Vein endothelial cell (primary cell): ENCODE results near the gene PCGF3. TPM values are rescaled to one million over a fixed set of nuclear protein-coding genes. Genes with fewer than 3 reads are reported as not detected.

Experiments
- total RNA-seq: library from RNA; depleted of rRNA; stranded (reverse); fragments of >200 nt; gene quantifications from 2 replicates; pipeline ENCODE4 v1.2.3, GENCODE V29; 2012

The PCGF3 gene, protein sequence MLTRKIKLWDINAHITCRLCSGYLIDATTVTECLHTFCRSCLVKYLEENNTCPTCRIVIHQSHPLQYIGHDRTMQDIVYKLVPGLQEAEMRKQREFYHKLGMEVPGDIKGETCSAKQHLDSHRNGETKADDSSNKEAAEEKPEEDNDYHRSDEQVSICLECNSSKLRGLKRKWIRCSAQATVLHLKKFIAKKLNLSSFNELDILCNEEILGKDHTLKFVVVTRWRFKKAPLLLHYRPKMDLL
- 64.0 and 67.6 TPM in 2 replicates for total RNA-seq

DNA sequence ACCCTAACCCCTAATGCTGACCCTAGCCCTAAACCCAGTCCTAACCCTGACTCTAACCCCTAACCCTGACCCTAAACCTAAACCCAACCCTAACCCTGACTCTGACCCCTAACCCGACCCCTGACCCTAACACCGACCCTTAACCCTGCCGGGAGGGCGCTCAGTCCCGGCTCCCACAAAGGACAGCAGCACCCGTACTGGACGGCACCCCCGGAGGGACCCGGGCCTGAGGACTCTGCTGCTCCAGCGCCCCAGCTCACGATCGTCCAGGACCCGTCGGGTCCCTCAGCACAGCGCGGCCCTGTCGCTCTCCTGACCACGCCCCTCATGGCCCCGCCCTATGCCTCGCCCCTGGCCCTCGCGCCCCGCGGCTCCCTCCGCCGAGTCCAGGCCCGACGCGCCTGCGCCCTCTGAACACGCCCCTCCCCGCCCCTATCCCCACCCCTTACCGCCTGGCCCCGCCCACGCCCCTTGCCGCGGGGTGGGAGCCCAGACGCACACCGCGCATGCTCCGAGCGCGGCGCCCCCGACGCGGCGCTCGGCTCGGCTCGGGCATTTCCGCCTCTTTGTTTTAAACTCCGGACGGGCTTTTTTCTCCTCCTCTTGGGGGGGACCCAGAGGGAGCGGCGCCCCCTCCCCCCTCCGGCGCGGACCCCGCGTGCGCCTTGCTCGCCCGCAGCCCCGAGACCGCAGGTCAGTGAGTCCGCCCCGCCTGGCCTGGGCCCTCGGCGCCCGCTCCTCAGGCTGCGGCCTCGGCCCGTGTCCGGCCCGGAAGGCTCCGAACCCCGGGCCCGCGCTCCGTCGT is at the start of gene PCGF3:
Gene PCGF3, plus strand, starts transcription at position 555 of the 805 bp plus-strand sequence. CDS start 27,849 bp downstream, outside the sequence.

DNA sequence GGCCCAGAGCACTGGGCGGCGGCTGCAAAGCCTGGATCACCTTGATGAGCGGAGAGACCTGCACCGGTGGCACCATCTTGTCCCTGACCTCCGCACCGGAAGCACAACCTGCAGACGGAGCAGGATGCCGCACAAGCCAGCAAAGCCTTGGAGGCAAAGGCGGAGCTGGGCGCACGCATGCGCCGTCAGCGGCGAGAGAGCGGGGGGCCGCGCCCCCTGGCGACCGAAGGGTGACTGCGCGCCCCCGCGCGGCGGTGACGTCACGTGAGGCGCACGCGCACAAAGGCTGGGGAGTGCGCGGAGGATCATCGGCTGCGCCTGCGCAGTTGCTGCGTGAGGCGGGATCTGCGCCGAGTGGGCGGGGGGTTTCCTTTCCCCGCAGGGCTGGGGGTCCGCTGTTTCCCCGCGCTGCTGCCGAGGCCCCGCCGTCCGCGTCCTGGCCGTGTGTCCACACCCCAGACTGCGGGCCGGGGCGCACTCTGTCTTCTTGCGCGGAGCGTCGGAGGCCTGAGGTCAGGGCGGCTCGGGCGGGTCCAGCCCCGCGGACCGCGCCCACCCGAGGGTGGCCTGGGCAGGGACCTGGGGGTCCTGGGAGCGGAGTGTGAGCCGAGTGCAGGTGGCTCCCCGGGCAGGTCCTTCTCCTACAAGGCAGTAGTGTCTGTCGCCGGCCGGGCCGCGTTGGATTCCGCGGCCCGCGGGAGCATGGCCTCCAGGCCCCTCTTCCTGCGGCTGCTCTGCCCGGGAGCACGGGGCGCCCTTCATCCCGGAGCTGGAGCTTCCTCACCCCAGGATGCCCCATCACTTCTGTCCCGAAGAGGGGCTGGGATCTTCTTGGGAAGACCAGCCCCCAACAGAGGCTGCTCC is 31.2 kb upstream of the PCGF3 start, which contains the start of the genes ATP5ME and MYL5:
Gene ATP5ME, minus strand, starts transcription at position 105 of the 864 bp plus-strand sequence. Its CDS starts 29 bp downstream, at position 76.
Gene MYL5, plus strand, starts transcription at position 371 of the 864 bp plus-strand sequence. CDS start 3,485 bp downstream, outside the sequence.

DNA sequence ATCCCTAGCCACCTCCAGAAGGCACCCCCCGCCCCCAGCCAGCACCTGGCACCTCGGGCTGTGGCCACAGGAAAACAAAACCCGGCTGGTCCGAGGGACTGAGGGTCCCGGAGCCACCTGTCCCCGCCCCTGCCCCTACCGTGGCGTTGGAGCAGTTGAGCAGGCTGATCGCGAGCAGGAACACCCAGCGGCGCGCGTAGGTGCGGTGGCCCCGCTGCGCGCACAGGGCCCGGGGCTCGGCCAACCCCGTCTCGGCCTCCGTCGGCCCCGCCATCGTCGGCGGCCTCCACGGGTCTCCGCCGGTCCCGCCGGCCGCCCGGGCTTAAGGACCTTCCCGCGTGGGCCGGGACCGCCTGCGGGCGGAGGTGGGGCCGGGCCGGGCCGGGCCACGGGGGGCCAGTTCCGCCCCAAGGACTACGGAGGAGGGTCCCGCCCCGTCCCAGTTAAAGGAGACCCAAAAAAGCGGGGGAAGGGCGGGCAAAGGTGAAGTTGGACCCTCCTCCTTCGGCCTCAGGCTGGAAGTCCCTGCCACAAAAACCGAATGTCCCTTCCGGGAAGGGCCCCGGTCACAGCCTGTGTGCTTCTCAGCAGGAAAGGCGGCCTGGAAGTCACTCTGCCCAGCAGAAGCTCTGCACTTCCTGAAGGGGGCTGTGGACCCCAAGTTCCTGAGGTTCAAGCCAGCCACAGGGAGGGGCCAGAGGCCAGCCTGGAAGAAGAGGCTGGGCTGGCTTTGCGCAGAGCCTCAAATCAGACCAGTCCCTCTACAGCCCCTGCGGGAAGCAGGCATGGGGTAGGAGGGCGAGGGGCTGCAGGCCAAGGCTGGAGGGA is 16.6 kb upstream of the PCGF3 start, which contains the start of gene SLC49A3:
Gene SLC49A3, minus strand, starts transcription at position 298 of the 828 bp plus-strand sequence. Its CDS starts 24 bp downstream, at position 274.

Other genes starting within 250 kb of the PCGF3 start
- gene ZNF721, start 206.7 kb upstream of the PCGF3 start, total RNA-seq: 17.3 and 20.6 TPM in 2 replicates
- 36.3 and 44.5 TPM in 2 replicates for gene PIGG, start 206.6 kb upstream of the PCGF3 start, total RNA-seq
- gene TMEM271, start 129.5 kb upstream of the PCGF3 start, total RNA-seq: not detected in 2 replicates
- gene PDE6B, start 80.3 kb upstream of the PCGF3 start, total RNA-seq: 1.5 and 4.2 TPM in 2 replicates
- 61.6 and 97.7 TPM in 2 replicates for gene ATP5ME, start 31.6 kb upstream of the PCGF3 start, total RNA-seq
- gene MYL5, start 31.3 kb upstream of the PCGF3 start, total RNA-seq: 14.4 and 32.0 TPM in 2 replicates
- gene SLC49A3, start 16.7 kb upstream of the PCGF3 start, total RNA-seq: 5.6 and 8.5 TPM in 2 replicates
- 0.10 and 0.33 TPM in 2 replicates for gene CPLX1, start 120.3 kb downstream of the PCGF3 start, total RNA-seq
- gene GAK, start 226.5 kb downstream of the PCGF3 start, total RNA-seq: 78.7 and 83.8 TPM in 2 replicates
- 6.8 and 10.8 TPM in 2 replicates for gene TMEM175, start 226.6 kb downstream of the PCGF3 start, total RNA-seq